GM23338 (cell line): ENCODE results near the gene VWA3B. TPM values are rescaled to one million over a fixed set of nuclear protein-coding genes. Genes with fewer than 3 reads are reported as not detected.

Source experiments
- ATAC-seq: fragments of 200-7000 bp; cut with Tn5 transposase; 3 replicates; pipeline ENCODE4 v1.9.1; 2020
- DNase-seq: peaks from one replicate; pipeline ENCODE4 v3.0.0-alpha.2; 2015; ENCODE audit warnings: low spot score
- H2AFZ ChIP-seq: fragments of 200-600 bp; sonication (generic); 2 replicates; pipeline ENCODE4 v1.8.0; 2016; ENCODE audit warnings: antibody characterized with exemption, mild to moderate bottlenecking, moderate library complexity
- H3F3A ChIP-seq: fragments of 200-600 bp; sonication (generic); replicated peaks from 2 replicates; pipeline ENCODE4 v1.8.0; 2017; ENCODE audit warnings: antibody characterized with exemption, mixed run types, low read depth
- H3K27ac ChIP-seq: fragments of 200-600 bp; sonication (generic); 2 replicates; pipeline ENCODE4 v1.6.1; 2016; ENCODE audit warnings: low read depth
- H3K27me3 ChIP-seq: fragments of 200-600 bp; sonication (generic); 2 replicates; pipeline ENCODE4 v1.8.0; 2016; ENCODE audit warnings: mild to moderate bottlenecking, mixed run types, moderate library complexity; ENCODE audit not compliant: insufficient read depth
- H3K36me3 ChIP-seq: fragments of 200-600 bp; sonication (generic); 2 replicates; pipeline ENCODE4 v1.8.0; 2016; ENCODE audit warnings: mild to moderate bottlenecking; ENCODE audit not compliant: insufficient read depth
- H3K4me1 ChIP-seq: fragments of 200-600 bp; sonication (generic); 2 replicates; pipeline ENCODE4 v1.8.0; 2016; ENCODE audit warnings: mild to moderate bottlenecking, moderate library complexity; ENCODE audit not compliant: insufficient read depth
- H3K4me2 ChIP-seq: fragments of 200-600 bp; sonication (generic); 2 replicates; pipeline ENCODE4 v1.7.1; 2017; ENCODE audit warnings: mixed run types
- H3K4me3 ChIP-seq: fragments of 200-600 bp; sonication (generic); 2 replicates; pipeline ENCODE4 v1.6.1; 2016; ENCODE audit warnings: mixed run types
- H3K79me2 ChIP-seq: fragments of 200-600 bp; sonication (generic); replicated peaks from 2 replicates; pipeline ENCODE4 v1.8.0; 2017; ENCODE audit warnings: mild to moderate bottlenecking; ENCODE audit not compliant: insufficient read depth
- H3K9me2 ChIP-seq: fragments of 200-600 bp; sonication (generic); 2 replicates; pipeline ENCODE4 v1.8.0; 2017; ENCODE audit not compliant: insufficient read depth
- H4K20me1 ChIP-seq: fragments of 200-600 bp; sonication (generic); replicated peaks from 2 replicates; pipeline ENCODE4 v1.8.0; 2017; ENCODE audit warnings: mild to moderate bottlenecking; ENCODE audit not compliant: insufficient read depth
- H3K27ac Mint-ChIP-seq: 2 replicates; pipeline ENCODE4 v1.8.0; 2020; ENCODE audit warnings: inconsistent platforms, mild to moderate bottlenecking, moderate library complexity, mixed read lengths
- H3K27me3 Mint-ChIP-seq: 3 replicates; pipeline ENCODE4 v1.8.0; 2022; ENCODE audit warnings: low read depth, mild to moderate bottlenecking, moderate library complexity, mixed read lengths, inconsistent platforms; ENCODE audit not compliant: insufficient read depth, poor library complexity
- H3K36me3 Mint-ChIP-seq: 3 replicates; pipeline ENCODE4 v1.8.0; 2021; ENCODE audit warnings: low read depth, mild to moderate bottlenecking, inconsistent platforms, moderate library complexity, mixed read lengths
- H3K4me1 Mint-ChIP-seq: 3 replicates; pipeline ENCODE4 v1.8.0; 2020; ENCODE audit warnings: mild to moderate bottlenecking, inconsistent platforms, mixed read lengths
- H3K4me3 Mint-ChIP-seq: 3 replicates; pipeline ENCODE4 v1.8.0; 2021; ENCODE audit warnings: moderate library complexity, mild to moderate bottlenecking, inconsistent platforms, mixed read lengths
- H3K9me3 Mint-ChIP-seq: 3 replicates; pipeline ENCODE4 v1.8.0; 2020; ENCODE audit warnings: moderate library complexity, mild to moderate bottlenecking, inconsistent platforms, mixed read lengths
- CREB1 ChIP-seq: fragments of 250-450 bp; sonication (Bioruptor Pico); IDR thresholded peaks from 2 replicates; pipeline ENCODE4 v1.5.0; 2020; ENCODE audit warnings: low read depth, mild to moderate bottlenecking, moderate library complexity
- EZH2 ChIP-seq: fragments of 200-600 bp; sonication (generic); IDR thresholded peaks from one replicate; pipeline ENCODE4 v1.8.0; 2017; ENCODE audit warnings: antibody characterized with exemption, mild to moderate bottlenecking, low read depth; ENCODE audit not compliant: unreplicated experiment
- EZH2phosphoT487 ChIP-seq: fragments of 200-600 bp; sonication (generic); IDR thresholded peaks from one replicate; pipeline ENCODE4 v1.8.1; 2018; ENCODE audit warnings: antibody characterized with exemption; ENCODE audit not compliant: unreplicated experiment
- JUNB ChIP-seq: IDR thresholded peaks from one replicate; pipeline ENCODE4 v1.6.1; 2016; ENCODE audit warnings: antibody characterized with exemption; ENCODE audit not compliant: unreplicated experiment
- NANOG ChIP-seq: IDR thresholded peaks from 2 replicates; pipeline ENCODE4 v1.6.1; 2016; ENCODE audit warnings: antibody characterized with exemption, borderline replicate concordance
- POLR2AphosphoS5 ChIP-seq: IDR thresholded peaks from 2 replicates; pipeline ENCODE4 v1.6.1; 2016; ENCODE audit warnings: antibody characterized with exemption, low read depth
- STAT1 ChIP-seq: IDR thresholded peaks from one replicate; pipeline ENCODE4 v1.6.1; 2016; ENCODE audit warnings: antibody characterized with exemption; ENCODE audit not compliant: unreplicated experiment
- ZNF114 ChIP-seq: fragments of 250-450 bp; sonication (Bioruptor Pico); IDR thresholded peaks from 2 replicates; pipeline ENCODE4 v1.5.0; 2020; ENCODE audit warnings: mild to moderate bottlenecking, moderate library complexity
- ZNF331 ChIP-seq: fragments of 250-450 bp; sonication (Bioruptor Pico); IDR thresholded peaks from 2 replicates; pipeline ENCODE4 v1.5.0; 2020; ENCODE audit warnings: low read depth, mild to moderate bottlenecking, moderate library complexity
- polyA plus RNA-seq: library from polyadenylated mRNA; unstranded; fragments of >200 nt; fragmentation: Nextera tagmentation; extraction: Ambion mirVana; gene quantifications from 2 replicates; pipeline ENCODE4 v1.2.1, GENCODE V29; 2016
- total RNA-seq: library from RNA; depleted of rRNA; stranded (reverse); fragments of >200 nt; shearing (Covaris generic); gene quantifications from 2 replicates; pipeline ENCODE4 v1.2.3, GENCODE V29; 2014
- TF ChIP-seq, protein P1 (sequence below): fragments of 250-450 bp; sonication (Bioruptor Pico); IDR thresholded peaks from 2 replicates; pipeline ENCODE4 v1.5.0; 2020; ENCODE audit warnings: mild to moderate bottlenecking, moderate library complexity
- TF ChIP-seq, protein P2 (sequence below), 2 experiments: fragments of 200-600 bp in 1 of 2; sonication (generic) in 1 of 2; conservative IDR thresholded peaks; 2 replicates each; pipeline versions ENCODE4 v1.5.1 to v1.6.1; 2016 to 2017; ENCODE audit warnings: antibody characterized with exemption in 2 of 2, low read depth in 2 of 2, mild to moderate bottlenecking in 2 of 2, moderate library complexity in 1 of 2
- TF ChIP-seq, protein P3 (sequence below): IDR thresholded peaks from 2 replicates; pipeline ENCODE4 v1.6.1; 2016; ENCODE audit warnings: antibody characterized with exemption
- TF ChIP-seq, protein P4 (sequence below): IDR thresholded peaks from one replicate; pipeline ENCODE4 v1.6.1; 2018; ENCODE audit warnings: antibody characterized with exemption; ENCODE audit not compliant: unreplicated experiment

Gene VWA3B
- total and polyA plus RNA-seq, 2 experiments from 2014 or later, result not detected

DNA sequence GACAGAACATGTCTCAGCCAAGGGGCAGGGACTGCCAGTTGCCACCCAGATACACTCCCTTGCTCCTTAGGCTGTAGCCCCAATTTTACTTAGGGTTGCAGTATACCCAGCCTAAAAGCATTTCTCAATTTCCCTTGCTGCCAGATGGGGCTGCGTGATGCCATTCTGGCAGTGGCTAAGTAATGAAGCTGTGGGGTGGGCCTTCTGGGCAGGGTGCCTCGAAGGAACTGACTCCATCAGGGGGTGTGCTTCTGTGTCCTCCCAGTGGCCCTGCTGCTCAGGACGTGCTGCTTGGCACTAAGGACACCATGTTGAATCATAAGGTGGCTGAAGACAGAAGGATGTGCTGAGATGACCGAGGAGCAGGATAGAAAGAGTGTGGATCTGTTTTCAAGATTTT, 74.2 kb downstream of the VWA3B start:
- DNase-seq (no peak), ATAC-seq (no peak)
- Histone ChIP-seq H3K4me2 (no peak overlapping the region), H3F3A (no peaks in the 10 kb centered on the region), H2AFZ (no peak overlapping the region), H3K27ac (no peak overlapping the region), H3K79me2 (no peaks in the 10 kb centered on the region), H3K36me3 (no peaks in the 10 kb centered on the region), H3K27me3 (no peaks in the 10 kb centered on the region), H4K20me1 (no peaks in the 10 kb centered on the region), H3K4me3 (no peak overlapping the region), H3K9me2 (no peaks in the 10 kb centered on the region), H3K4me1 (no peaks in the 10 kb centered on the region; the same call in 1 of the 2 replicates)
- TF ChIP-seq STAT1 (no peak), EZH2phosphoT487 (no peak), JUNB (no peak), NANOG (no peak), ZNF331 (CRISPR knock-in tag) (no peak), POLR2AphosphoS5 (no peak), CREB1 (CRISPR knock-in tag) (no peak), ZNF114 (CRISPR knock-in tag) (no peak), EZH2 (no peak)
- TF ChIP-seq, protein P1, sequence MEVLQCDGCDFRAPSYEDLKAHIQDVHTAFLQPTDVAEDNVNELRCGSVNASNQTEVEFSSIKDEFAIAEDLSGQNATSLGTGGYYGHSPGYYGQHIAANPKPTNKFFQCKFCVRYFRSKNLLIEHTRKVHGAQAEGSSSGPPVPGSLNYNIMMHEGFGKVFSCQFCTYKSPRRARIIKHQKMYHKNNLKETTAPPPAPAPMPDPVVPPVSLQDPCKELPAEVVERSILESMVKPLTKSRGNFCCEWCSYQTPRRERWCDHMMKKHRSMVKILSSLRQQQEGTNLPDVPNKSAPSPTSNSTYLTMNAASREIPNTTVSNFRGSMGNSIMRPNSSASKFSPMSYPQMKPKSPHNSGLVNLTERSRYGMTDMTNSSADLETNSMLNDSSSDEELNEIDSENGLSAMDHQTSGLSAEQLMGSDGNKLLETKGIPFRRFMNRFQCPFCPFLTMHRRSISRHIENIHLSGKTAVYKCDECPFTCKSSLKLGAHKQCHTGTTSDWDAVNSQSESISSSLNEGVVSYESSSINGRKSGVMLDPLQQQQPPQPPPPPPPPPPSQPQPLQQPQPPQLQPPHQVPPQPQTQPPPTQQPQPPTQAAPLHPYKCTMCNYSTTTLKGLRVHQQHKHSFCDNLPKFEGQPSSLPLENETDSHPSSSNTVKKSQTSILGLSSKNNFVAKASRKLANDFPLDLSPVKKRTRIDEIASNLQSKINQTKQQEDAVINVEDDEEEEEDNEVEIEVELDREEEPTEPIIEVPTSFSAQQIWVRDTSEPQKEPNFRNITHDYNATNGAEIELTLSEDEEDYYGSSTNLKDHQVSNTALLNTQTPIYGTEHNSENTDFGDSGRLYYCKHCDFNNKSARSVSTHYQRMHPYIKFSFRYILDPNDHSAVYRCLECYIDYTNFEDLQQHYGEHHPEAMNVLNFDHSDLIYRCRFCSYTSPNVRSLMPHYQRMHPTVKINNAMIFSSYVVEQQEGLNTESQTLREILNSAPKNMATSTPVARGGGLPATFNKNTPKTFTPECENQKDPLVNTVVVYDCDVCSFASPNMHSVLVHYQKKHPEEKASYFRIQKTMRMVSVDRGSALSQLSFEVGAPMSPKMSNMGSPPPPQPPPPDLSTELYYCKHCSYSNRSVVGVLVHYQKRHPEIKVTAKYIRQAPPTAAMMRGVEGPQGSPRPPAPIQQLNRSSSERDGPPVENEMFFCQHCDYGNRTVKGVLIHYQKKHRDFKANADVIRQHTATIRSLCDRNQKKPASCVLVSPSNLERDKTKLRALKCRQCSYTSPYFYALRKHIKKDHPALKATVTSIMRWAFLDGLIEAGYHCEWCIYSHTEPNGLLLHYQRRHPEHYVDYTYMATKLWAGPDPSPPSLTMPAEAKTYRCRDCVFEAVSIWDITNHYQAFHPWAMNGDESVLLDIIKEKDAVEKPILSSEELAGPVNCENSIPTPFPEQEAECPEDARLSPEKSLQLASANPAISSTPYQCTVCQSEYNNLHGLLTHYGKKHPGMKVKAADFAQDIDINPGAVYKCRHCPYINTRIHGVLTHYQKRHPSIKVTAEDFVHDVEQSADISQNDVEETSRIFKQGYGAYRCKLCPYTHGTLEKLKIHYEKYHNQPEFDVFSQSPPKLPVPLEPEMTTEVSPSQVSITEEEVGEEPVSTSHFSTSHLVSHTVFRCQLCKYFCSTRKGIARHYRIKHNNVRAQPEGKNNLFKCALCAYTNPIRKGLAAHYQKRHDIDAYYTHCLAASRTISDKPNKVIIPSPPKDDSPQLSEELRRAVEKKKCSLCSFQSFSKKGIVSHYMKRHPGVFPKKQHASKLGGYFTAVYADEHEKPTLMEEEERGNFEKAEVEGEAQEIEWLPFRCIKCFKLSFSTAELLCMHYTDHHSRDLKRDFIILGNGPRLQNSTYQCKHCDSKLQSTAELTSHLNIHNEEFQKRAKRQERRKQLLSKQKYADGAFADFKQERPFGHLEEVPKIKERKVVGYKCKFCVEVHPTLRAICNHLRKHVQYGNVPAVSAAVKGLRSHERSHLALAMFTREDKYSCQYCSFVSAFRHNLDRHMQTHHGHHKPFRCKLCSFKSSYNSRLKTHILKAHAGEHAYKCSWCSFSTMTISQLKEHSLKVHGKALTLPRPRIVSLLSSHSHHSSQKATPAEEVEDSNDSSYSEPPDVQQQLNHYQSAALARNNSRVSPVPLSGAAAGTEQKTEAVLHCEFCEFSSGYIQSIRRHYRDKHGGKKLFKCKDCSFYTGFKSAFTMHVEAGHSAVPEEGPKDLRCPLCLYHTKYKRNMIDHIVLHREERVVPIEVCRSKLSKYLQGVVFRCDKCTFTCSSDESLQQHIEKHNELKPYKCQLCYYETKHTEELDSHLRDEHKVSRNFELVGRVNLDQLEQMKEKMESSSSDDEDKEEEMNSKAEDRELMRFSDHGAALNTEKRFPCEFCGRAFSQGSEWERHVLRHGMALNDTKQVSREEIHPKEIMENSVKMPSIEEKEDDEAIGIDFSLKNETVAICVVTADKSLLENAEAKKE (CRISPR knock-in tag), result no peak
- TF ChIP-seq, protein P2, sequence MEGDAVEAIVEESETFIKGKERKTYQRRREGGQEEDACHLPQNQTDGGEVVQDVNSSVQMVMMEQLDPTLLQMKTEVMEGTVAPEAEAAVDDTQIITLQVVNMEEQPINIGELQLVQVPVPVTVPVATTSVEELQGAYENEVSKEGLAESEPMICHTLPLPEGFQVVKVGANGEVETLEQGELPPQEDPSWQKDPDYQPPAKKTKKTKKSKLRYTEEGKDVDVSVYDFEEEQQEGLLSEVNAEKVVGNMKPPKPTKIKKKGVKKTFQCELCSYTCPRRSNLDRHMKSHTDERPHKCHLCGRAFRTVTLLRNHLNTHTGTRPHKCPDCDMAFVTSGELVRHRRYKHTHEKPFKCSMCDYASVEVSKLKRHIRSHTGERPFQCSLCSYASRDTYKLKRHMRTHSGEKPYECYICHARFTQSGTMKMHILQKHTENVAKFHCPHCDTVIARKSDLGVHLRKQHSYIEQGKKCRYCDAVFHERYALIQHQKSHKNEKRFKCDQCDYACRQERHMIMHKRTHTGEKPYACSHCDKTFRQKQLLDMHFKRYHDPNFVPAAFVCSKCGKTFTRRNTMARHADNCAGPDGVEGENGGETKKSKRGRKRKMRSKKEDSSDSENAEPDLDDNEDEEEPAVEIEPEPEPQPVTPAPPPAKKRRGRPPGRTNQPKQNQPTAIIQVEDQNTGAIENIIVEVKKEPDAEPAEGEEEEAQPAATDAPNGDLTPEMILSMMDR (conservative IDR thresholded peaks at IDR 0.05; ENCODE audit: low read depth in 2 of 2), result no peak
- TF ChIP-seq, protein P3, sequence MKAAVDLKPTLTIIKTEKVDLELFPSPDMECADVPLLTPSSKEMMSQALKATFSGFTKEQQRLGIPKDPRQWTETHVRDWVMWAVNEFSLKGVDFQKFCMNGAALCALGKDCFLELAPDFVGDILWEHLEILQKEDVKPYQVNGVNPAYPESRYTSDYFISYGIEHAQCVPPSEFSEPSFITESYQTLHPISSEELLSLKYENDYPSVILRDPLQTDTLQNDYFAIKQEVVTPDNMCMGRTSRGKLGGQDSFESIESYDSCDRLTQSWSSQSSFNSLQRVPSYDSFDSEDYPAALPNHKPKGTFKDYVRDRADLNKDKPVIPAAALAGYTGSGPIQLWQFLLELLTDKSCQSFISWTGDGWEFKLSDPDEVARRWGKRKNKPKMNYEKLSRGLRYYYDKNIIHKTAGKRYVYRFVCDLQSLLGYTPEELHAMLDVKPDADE, result no peak
- TF ChIP-seq, protein P4, sequence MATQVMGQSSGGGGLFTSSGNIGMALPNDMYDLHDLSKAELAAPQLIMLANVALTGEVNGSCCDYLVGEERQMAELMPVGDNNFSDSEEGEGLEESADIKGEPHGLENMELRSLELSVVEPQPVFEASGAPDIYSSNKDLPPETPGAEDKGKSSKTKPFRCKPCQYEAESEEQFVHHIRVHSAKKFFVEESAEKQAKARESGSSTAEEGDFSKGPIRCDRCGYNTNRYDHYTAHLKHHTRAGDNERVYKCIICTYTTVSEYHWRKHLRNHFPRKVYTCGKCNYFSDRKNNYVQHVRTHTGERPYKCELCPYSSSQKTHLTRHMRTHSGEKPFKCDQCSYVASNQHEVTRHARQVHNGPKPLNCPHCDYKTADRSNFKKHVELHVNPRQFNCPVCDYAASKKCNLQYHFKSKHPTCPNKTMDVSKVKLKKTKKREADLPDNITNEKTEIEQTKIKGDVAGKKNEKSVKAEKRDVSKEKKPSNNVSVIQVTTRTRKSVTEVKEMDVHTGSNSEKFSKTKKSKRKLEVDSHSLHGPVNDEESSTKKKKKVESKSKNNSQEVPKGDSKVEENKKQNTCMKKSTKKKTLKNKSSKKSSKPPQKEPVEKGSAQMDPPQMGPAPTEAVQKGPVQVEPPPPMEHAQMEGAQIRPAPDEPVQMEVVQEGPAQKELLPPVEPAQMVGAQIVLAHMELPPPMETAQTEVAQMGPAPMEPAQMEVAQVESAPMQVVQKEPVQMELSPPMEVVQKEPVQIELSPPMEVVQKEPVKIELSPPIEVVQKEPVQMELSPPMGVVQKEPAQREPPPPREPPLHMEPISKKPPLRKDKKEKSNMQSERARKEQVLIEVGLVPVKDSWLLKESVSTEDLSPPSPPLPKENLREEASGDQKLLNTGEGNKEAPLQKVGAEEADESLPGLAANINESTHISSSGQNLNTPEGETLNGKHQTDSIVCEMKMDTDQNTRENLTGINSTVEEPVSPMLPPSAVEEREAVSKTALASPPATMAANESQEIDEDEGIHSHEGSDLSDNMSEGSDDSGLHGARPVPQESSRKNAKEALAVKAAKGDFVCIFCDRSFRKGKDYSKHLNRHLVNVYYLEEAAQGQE, result no peak
- Mint-ChIP-seq H3K9me3 (no peaks in the 10 kb centered on the region), H3K27ac (no peak overlapping the region), H3K4me3 (no peak overlapping the region), H3K27me3 (peaks cover 3% of the 10 kb centered on the region), H3K36me3 (no peaks in the 10 kb centered on the region), H3K4me1 (peaks cover 8% of the 10 kb centered on the region)
